Mucosa of stomach (tissue), 1 donor: ENCODE data around the gene LECT2.

Experiments
- H3K27me3 ChIP-seq: one replicate; pipeline ENCODE4 v1.7.0; 2013; ENCODE audit warnings: mild to moderate bottlenecking, low read length; ENCODE audit not compliant: control insufficient read depth, insufficient read depth
- H3K36me3 ChIP-seq: one replicate; pipeline ENCODE4 v1.7.0; 2013; ENCODE audit warnings: low read length; ENCODE audit not compliant: control insufficient read depth, insufficient read depth
- H3K4me1 ChIP-seq: one replicate; pipeline ENCODE4 v1.7.0; 2013; ENCODE audit warnings: mild to moderate bottlenecking, low read length; ENCODE audit not compliant: control insufficient read depth, insufficient read depth
- H3K4me3 ChIP-seq: one replicate; pipeline ENCODE4 v1.7.0; 2013; ENCODE audit warnings: low read length
- H3K9ac ChIP-seq: one replicate; pipeline ENCODE4 v1.7.0; 2013; ENCODE audit warnings: mild to moderate bottlenecking, low read length, moderate library complexity
- H3K9me3 ChIP-seq: one replicate; pipeline ENCODE4 v1.7.0; 2013; ENCODE audit warnings: mild to moderate bottlenecking, low read length, moderate library complexity; ENCODE audit not compliant: control insufficient read depth
- donor health status: Pancreatic carcinoma.

The LECT2 gene

GRCh38 chr5:135920199-135920598 lies 34.6 kb downstream of the LECT2 start:
- H3K9ac ChIP-seq: no peak overlapping the region

GRCh38 chr5:135916638-135917263 lies 38.0 kb downstream of the LECT2 start:
- no peaks in the 10 kb centered on the region for H3K9me3 ChIP-seq
- peaks cover 3% of the 10 kb centered on the region for H3K27me3 ChIP-seq
- no peak overlapping the region for H3K9ac ChIP-seq
- H3K4me3 ChIP-seq: no peak overlapping the region
- no peaks in the 10 kb centered on the region for H3K4me1 ChIP-seq
- no peaks in the 10 kb centered on the region for H3K36me3 ChIP-seq

More at GRCh38 chr5:135920199-135920598, 34.6 kb downstream of the LECT2 start:
- H3K4me3 ChIP-seq: no peak overlapping the region
- H3K36me3 ChIP-seq: no peaks in the 10 kb centered on the region
- H3K9me3 ChIP-seq: no peaks in the 10 kb centered on the region
- no peaks in the 10 kb centered on the region for H3K4me1 ChIP-seq
- H3K27me3 ChIP-seq: peaks cover 8% of the 10 kb centered on the region

GRCh38 chr5:135915466-135916001 lies 39.2 kb downstream of the LECT2 start:
- H3K27me3 ChIP-seq: peaks cover 10% of the 10 kb centered on the region
- H3K9me3 ChIP-seq: no peaks in the 10 kb centered on the region
- no peak overlapping the region for H3K4me3 ChIP-seq
- H3K9ac ChIP-seq: no peak overlapping the region
- H3K4me1 ChIP-seq: no peaks in the 10 kb centered on the region
- no peaks in the 10 kb centered on the region for H3K36me3 ChIP-seq

- peaks cover 10% of the 10 kb centered on the region for H3K27me3 ChIP-seq
Observed at GRCh38 chr5:135913713-135914626, 40.8 kb downstream of the LECT2 start.

GRCh38 chr5:135905144-135905543 lies 49.6 kb downstream of the LECT2 start:
- H3K36me3 ChIP-seq: no peaks in the 10 kb centered on the region
- H3K9me3 ChIP-seq: no peaks in the 10 kb centered on the region
- no peaks in the 10 kb centered on the region for H3K4me1 ChIP-seq
- H3K27me3 ChIP-seq: no peaks in the 10 kb centered on the region
- H3K9ac ChIP-seq: no peak overlapping the region
- no peak overlapping the region for H3K4me3 ChIP-seq

More at GRCh38 chr5:135913713-135914626, 40.8 kb downstream of the LECT2 start:
- Histone ChIP-seq H3K9ac (no peak overlapping the region), H3K4me1 (no peaks in the 10 kb centered on the region), H3K4me3 (no peak overlapping the region), H3K36me3 (no peaks in the 10 kb centered on the region), H3K9me3 (no peaks in the 10 kb centered on the region)

- Histone ChIP-seq H3K9ac (no peak overlapping the region), H3K4me3 (no peak overlapping the region), H3K4me1 (no peaks in the 10 kb centered on the region), H3K36me3 (no peaks in the 10 kb centered on the region), H3K27me3 (peaks cover 9% of the 10 kb centered on the region), H3K9me3 (no peaks in the 10 kb centered on the region)
Observed at GRCh38 chr5:135901633-135902032, 53.1 kb downstream of the LECT2 start.

GRCh38 chr5:135900276-135900675 lies 54.5 kb downstream of the LECT2 start:
- Histone ChIP-seq H3K9me3 (no peaks in the 10 kb centered on the region), H3K27me3 (peaks cover 9% of the 10 kb centered on the region), H3K36me3 (no peaks in the 10 kb centered on the region), H3K4me1 (no peaks in the 10 kb centered on the region), H3K4me3 (no peak overlapping the region), H3K9ac (no peak overlapping the region)

- no peaks in the 10 kb centered on the region for H3K36me3 ChIP-seq
- no peaks in the 10 kb centered on the region for H3K4me1 ChIP-seq
- H3K9me3 ChIP-seq: no peaks in the 10 kb centered on the region
- H3K9ac ChIP-seq: no peak overlapping the region
- no peak overlapping the region for H3K4me3 ChIP-seq
- H3K27me3 ChIP-seq: peaks cover 9% of the 10 kb centered on the region
Observed at GRCh38 chr5:135898651-135899050, 56.1 kb downstream of the LECT2 start.
